ENCODE results near the gene AFG3L2.

AFG3L2 gene

DNA sequence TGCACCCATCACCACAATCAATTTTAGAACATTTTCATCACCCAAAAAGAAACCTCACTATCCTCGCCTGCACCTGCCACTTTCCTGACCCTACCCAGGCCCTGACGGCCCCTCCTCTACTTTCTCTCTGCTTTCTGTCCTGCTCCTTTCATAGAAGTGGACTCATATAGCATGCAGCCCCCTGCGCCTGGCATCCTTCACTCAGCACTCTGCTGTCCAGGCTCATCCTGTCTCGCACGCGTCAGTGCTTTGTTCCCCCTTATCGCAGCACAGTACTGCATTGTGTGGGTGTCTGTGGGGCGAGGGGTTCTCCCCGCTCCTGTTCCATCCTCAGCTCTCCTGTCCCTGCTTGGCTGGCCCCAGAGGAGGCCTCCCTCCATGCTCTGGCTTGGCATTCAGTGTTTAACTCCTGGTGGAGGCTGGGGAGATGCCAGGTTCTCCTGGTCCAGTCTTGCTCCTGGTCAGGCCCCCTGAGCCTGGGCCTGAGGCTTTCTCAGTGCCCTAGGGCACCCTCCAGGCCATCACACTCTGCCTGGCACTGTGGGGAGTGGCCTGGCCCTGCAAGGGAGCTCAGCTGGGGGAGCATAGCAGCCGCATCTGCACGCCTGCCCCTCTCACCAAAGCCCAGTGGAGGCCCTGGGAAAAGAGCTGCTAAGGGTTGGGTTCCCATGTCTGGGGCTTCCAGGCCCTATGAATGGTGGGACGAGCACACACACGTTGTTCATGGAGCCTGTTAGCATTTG lies 75.6 kb downstream of the AFG3L2 start:
- H3K4me3 ChIP-seq (ENCODE audit: low read depth, low read length): no peak overlapping the region

DNA sequence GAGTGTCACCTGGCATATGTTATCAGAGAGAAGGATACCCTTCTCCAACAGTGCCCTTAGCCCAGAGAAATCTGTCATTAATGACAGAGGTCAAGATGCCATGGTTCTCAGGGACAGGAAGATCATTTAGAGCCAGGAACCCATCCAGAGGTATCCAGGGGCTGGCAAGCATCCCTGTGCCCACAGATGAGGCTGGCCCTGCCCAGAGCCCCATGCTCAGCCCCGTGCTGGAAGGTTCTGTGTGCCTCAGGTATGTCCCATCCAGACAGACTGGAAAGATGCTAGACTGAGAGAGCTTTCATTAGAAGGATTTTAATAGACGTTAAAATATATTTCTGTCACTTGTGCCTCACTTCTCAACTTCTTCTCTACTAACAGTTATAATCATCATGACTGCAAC lies 77.2 kb downstream of the AFG3L2 start:
- Histone ChIP-seq H3K27ac (ENCODE audit: low read depth, low read length) (no peak overlapping the region), H3K27me3 (ENCODE audit: control insufficient read depth, insufficient read depth, low read length) (no peaks in the 10 kb centered on the region), H3K9ac (ENCODE audit: low read depth, low read length) (no peak overlapping the region), H3K36me3 (ENCODE audit: control insufficient read depth, insufficient read depth, low read length) (no peaks in the 10 kb centered on the region), H3K4me1 (ENCODE audit: control insufficient read depth, insufficient read depth, low read length) (no peaks in the 10 kb centered on the region), H3K4me3 (ENCODE audit: low read depth, low read length) (no peak overlapping the region), H3K9me3 (ENCODE audit: control insufficient read depth, insufficient read depth, low read length) (no peaks in the 10 kb centered on the region)

More for the DNA sequence above, 75.6 kb downstream of the AFG3L2 start:
- Histone ChIP-seq H3K4me1 (ENCODE audit: control insufficient read depth, insufficient read depth, low read length) (peaks cover 13% of the 10 kb centered on the region), H3K27me3 (ENCODE audit: control insufficient read depth, insufficient read depth, low read length) (peaks cover 14% of the 10 kb centered on the region), H3K9ac (ENCODE audit: low read depth, low read length) (no peak overlapping the region), H3K36me3 (ENCODE audit: control insufficient read depth, insufficient read depth, low read length) (no peaks in the 10 kb centered on the region), H3K27ac (ENCODE audit: low read depth, low read length) (no peak overlapping the region), H3K9me3 (ENCODE audit: control insufficient read depth, insufficient read depth, low read length) (no peaks in the 10 kb centered on the region)

DNA sequence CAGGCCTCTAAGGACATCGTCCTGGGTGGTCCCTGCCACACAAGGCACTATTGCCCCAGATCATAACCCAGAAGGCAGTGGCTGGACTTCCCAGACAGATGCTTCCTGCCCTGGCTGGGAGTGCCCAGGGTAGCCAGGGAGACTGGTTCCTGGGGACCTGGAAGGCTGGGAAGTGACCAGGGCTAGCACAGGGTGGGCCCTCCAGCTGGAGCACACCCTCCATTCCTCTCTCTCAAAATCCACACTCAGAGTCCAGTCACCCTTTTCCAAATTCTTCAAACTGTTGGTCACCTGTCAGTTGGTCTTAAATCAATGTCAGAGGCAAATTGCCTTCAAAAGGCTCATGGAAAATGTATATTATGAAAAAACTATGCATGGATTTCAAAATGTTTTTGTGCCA lies 80.6 kb downstream of the AFG3L2 start:
- no peak overlapping the region for H3K27ac ChIP-seq (ENCODE audit: low read depth, low read length)
- H3K4me3 ChIP-seq (ENCODE audit: low read depth, low read length): no peak overlapping the region
- no peaks in the 10 kb centered on the region for H3K36me3 ChIP-seq (ENCODE audit: control insufficient read depth, insufficient read depth, low read length)
- H3K27me3 ChIP-seq (ENCODE audit: control insufficient read depth, insufficient read depth, low read length): no peaks in the 10 kb centered on the region
- no peak overlapping the region for H3K9ac ChIP-seq (ENCODE audit: low read depth, low read length)
- H3K4me1 ChIP-seq (ENCODE audit: control insufficient read depth, insufficient read depth, low read length): no peaks in the 10 kb centered on the region
- H3K9me3 ChIP-seq (ENCODE audit: control insufficient read depth, insufficient read depth, low read length): no peaks in the 10 kb centered on the region

DNA sequence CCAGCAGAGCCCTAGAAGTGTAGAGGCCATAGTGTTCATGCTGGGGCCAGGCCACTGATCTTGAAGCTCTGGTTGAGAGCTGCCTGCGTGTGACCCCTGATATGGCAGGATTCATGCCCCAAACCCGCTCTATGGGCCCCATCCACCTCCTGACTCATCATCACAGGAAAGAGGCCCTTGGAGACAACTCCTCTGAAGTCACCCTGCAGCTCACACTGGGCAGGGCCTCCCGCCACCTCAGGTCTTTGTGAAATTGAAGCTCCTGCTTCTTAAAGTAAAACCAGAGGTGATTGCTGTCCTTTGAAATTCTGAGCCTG lies 81.0 kb downstream of the AFG3L2 start:
- Histone ChIP-seq H3K27ac (ENCODE audit: low read depth, low read length) (no peak overlapping the region), H3K4me1 (ENCODE audit: control insufficient read depth, insufficient read depth, low read length) (no peaks in the 10 kb centered on the region), H3K27me3 (ENCODE audit: control insufficient read depth, insufficient read depth, low read length) (no peaks in the 10 kb centered on the region)

DNA sequence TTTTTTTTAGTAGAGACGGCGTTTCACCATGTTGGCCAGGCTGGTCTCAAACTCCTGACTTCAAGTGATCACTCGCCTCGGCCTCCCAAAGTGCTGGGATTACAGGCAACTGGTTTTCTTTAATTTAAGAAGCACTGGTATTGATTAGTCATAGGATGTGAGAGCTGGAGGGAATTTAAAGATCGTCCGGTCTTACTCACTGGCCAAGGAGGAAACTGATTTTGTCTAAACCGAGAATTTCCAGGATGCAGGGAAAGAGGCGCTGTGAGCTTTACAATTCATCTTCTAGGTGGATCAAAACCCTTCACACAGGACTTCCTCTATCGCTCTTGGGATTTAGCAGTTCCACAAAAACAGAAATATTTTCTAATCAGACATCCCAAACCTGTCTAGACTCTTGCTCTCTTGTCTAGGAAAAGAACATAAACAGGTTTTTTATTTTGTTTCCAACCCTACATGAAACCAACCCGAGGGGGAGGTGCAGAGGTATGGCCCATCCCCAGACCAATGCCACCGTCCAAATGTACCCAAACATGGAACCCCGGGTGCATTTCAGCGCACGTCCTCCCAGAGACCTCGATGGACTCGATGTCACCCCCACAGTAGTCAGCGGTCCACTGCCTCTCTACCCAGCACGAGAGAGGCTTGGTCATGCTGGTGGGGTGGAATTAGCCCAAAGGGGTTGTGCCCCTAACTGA lies 81.5 kb downstream of the AFG3L2 start:
- Histone ChIP-seq H3K4me3 (ENCODE audit: low read depth, low read length) (no peak overlapping the region), H3K36me3 (ENCODE audit: control insufficient read depth, insufficient read depth, low read length) (no peaks in the 10 kb centered on the region), H3K27me3 (ENCODE audit: control insufficient read depth, insufficient read depth, low read length) (no peaks in the 10 kb centered on the region), H3K4me1 (ENCODE audit: control insufficient read depth, insufficient read depth, low read length) (no peaks in the 10 kb centered on the region), H3K27ac (ENCODE audit: low read depth, low read length) (no peak overlapping the region), H3K9me3 (ENCODE audit: control insufficient read depth, insufficient read depth, low read length) (no peaks in the 10 kb centered on the region), H3K9ac (ENCODE audit: low read depth, low read length) (no peak overlapping the region)

More for the DNA sequence above, 81.0 kb downstream of the AFG3L2 start:
- Histone ChIP-seq H3K4me3 (ENCODE audit: low read depth, low read length) (no peak overlapping the region), H3K9me3 (ENCODE audit: control insufficient read depth, insufficient read depth, low read length) (no peaks in the 10 kb centered on the region), H3K36me3 (ENCODE audit: control insufficient read depth, insufficient read depth, low read length) (no peaks in the 10 kb centered on the region), H3K9ac (ENCODE audit: low read depth, low read length) (no peak overlapping the region)

DNA sequence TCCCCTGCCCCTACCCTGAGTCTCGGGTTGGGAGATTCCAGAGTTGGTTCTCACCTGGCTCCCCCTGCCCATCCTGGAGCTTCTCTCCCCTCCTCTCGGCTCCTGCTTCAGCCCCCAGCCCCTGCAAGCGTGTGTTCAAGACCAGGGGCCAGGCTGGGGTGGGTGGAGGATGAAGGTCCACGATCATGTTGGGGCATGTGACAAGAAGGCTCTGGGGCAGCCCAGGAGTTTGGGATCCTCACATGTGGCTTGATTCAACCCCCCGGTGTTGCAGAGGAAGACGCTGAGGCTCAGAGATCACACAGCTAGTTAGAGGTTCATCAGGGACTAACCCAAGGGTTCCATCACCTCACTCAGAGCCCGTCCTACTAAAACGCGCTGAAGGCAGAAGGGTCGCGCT lies 83.2 kb downstream of the AFG3L2 start:
- no peak overlapping the region for H3K9ac ChIP-seq (ENCODE audit: low read depth, low read length)

DNA sequence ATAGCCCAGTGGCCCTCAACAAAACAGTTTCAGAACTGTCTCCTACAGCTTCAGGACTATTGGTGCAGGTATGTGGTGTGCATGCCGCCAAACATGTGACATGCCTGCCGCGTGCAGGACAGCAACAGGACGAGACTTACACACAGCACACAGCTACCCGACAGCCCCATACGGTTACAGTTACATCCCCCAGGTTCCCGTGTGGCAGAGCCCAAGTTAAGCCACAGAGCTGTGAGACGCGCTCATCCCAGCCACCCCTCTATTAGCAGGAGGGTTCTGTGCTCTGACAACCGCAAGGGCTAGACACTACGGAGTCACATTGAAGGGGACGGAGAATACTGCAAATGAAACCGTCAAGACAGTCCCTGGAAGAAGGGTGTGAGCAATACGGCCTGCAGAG lies 85.3 kb downstream of the AFG3L2 start:
- no peaks in the 10 kb centered on the region for H3K36me3 ChIP-seq (ENCODE audit: control insufficient read depth, insufficient read depth, low read length)
- H3K4me3 ChIP-seq (ENCODE audit: low read depth, low read length): no peak overlapping the region
- H3K9me3 ChIP-seq (ENCODE audit: control insufficient read depth, insufficient read depth, low read length): no peaks in the 10 kb centered on the region
- H3K27me3 ChIP-seq (ENCODE audit: control insufficient read depth, insufficient read depth, low read length): peaks cover 20% of the 10 kb centered on the region
- peaks cover 19% of the 10 kb centered on the region for H3K4me1 ChIP-seq (ENCODE audit: control insufficient read depth, insufficient read depth, low read length)
- no peak overlapping the region for H3K27ac ChIP-seq (ENCODE audit: low read depth, low read length)
- no peak overlapping the region for H3K9ac ChIP-seq (ENCODE audit: low read depth, low read length)

More for the DNA sequence above, 83.2 kb downstream of the AFG3L2 start:
- H3K9me3 ChIP-seq (ENCODE audit: control insufficient read depth, insufficient read depth, low read length): no peaks in the 10 kb centered on the region
- peaks cover 9% of the 10 kb centered on the region for H3K4me1 ChIP-seq (ENCODE audit: control insufficient read depth, insufficient read depth, low read length)
- no peak overlapping the region for H3K4me3 ChIP-seq (ENCODE audit: low read depth, low read length)
- H3K27ac ChIP-seq (ENCODE audit: low read depth, low read length): no peak overlapping the region
- no peaks in the 10 kb centered on the region for H3K36me3 ChIP-seq (ENCODE audit: control insufficient read depth, insufficient read depth, low read length)
- H3K27me3 ChIP-seq (ENCODE audit: control insufficient read depth, insufficient read depth, low read length): peaks cover 4% of the 10 kb centered on the region; the same call in 1 of the 2 replicates

DNA sequence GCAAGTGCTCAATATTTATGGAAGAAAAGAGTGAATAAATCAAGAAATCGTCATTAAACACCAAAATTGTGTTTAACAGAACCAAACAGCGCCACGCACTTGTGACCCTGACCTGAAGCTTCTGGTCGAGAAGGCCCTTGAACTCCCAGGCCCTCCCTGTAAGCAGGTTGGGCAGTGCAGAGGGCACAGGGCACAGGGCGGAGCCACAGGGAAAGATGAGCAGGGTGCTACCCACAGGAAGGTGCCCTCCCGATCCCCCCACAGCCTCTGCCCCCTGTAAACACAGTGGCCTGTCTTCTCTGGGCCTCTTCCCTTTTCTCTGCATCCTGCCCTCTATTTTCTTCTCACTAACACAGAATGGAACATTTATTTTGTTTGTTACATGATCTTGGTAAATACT lies 85.9 kb downstream of the AFG3L2 start:
- Histone ChIP-seq H3K9me3 (ENCODE audit: control insufficient read depth, insufficient read depth, low read length) (no peaks in the 10 kb centered on the region), H3K4me1 (ENCODE audit: control insufficient read depth, insufficient read depth, low read length) (peaks cover 19% of the 10 kb centered on the region), H3K27ac (ENCODE audit: low read depth, low read length) (no peak overlapping the region), H3K9ac (ENCODE audit: low read depth, low read length) (no peak overlapping the region), H3K4me3 (ENCODE audit: low read depth, low read length) (no peak overlapping the region), H3K36me3 (ENCODE audit: control insufficient read depth, insufficient read depth, low read length) (no peaks in the 10 kb centered on the region), H3K27me3 (ENCODE audit: control insufficient read depth, insufficient read depth, low read length) (peaks cover 26% of the 10 kb centered on the region)

DNA sequence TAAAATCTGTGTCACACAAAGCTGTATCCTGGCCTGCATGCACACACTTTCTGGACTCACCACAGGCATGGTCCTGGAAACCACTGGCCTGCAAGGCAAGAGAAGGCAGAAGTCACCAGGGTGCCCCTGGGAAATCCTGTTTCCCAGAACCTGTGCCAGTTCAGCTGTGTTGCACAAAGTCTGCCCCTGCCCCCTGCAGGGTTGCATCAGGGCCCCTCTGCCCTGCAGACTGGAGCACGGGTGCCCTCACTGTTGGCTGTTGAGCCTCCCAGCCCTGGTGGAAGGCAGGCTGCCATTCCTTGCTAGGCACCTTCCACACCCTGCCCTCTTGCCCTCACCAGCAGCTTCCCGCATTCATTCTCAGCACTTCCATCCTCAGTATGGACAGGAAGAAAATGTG lies 86.9 kb downstream of the AFG3L2 start:
- H3K4me1 ChIP-seq (ENCODE audit: control insufficient read depth, insufficient read depth, low read length): peaks cover 19% of the 10 kb centered on the region
- H3K27ac ChIP-seq (ENCODE audit: low read depth, low read length): no peak overlapping the region
- H3K36me3 ChIP-seq (ENCODE audit: control insufficient read depth, insufficient read depth, low read length): no peaks in the 10 kb centered on the region
- no peak overlapping the region for H3K4me3 ChIP-seq (ENCODE audit: low read depth, low read length)
- peaks cover 29% of the 10 kb centered on the region for H3K27me3 ChIP-seq (ENCODE audit: control insufficient read depth, insufficient read depth, low read length)
- no peaks in the 10 kb centered on the region for H3K9me3 ChIP-seq (ENCODE audit: control insufficient read depth, insufficient read depth, low read length)
- no peak overlapping the region for H3K9ac ChIP-seq (ENCODE audit: low read depth, low read length)

DNA sequence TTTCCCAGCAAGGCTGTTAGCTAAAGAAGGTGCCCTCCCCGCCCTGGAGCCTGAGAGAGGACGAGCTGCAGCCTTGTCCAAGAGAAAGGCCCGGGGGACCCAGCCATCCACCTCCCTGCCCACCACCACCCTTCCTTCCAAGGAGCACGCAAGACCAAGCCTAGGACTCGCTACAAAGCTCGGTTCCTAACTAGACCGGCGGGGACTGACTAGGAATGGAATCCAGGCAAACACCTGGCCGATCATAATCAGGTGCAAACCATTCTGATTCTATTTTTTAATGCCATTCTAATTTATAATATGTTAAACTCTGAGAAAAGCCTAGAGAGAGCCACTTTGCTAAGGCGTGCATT lies 88.6 kb downstream of the AFG3L2 start:
- H3K36me3 ChIP-seq (ENCODE audit: control insufficient read depth, insufficient read depth, low read length): no peaks in the 10 kb centered on the region
- no peak overlapping the region; the same call in 1 of the 2 replicates for H3K9ac ChIP-seq (ENCODE audit: low read depth, low read length)
- peaks cover 19% of the 10 kb centered on the region for H3K4me1 ChIP-seq (ENCODE audit: control insufficient read depth, insufficient read depth, low read length)
- H3K27me3 ChIP-seq (ENCODE audit: control insufficient read depth, insufficient read depth, low read length): peaks cover 29% of the 10 kb centered on the region
- no peaks in the 10 kb centered on the region for H3K9me3 ChIP-seq (ENCODE audit: control insufficient read depth, insufficient read depth, low read length)
- peak overlapping the region; percentile 72 for H3K4me3 ChIP-seq (ENCODE audit: low read depth, low read length)
- peak overlapping the region; percentile 58 for H3K27ac ChIP-seq (ENCODE audit: low read depth, low read length)

DNA sequence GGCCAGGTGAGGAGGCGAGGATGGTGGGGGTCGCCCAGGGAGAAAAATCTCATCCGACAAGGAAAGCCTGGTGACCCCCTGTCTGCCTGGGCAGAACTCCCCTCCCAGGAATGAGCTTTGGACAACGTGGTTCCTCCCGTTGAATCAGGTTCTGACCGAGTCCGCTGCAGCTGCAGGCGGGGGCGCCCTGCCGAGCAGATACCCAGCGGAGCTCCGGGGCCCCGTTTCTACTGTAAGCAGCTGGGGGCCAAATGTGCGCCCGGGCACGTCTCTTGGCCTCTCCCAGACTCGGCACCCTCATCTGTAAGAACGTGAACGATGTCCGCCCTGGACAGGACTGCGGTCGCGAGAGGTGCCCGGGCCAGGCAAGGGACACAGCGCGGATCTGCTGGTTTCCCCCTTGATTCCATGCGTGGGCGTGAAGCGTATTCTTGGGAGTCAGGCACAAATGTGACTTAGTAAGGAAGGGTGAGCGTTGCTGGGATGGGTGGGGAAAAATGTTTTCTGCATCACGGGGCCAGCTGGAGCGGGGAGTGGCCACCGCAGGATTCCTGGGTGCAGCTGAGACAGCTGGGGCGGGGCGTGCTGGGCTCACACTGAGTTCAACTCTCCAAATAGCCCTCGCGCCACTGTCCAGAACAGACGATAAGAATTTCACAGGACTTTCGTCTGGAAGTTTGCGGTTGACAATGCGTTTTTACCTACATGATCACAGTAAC lies 89.2 kb downstream of the AFG3L2 start:
- Histone ChIP-seq H3K4me3 (ENCODE audit: low read depth, low read length) (peak overlapping the region; percentile 72), H3K27ac (ENCODE audit: low read depth, low read length) (peak overlapping the region; percentile 58), H3K36me3 (ENCODE audit: control insufficient read depth, insufficient read depth, low read length) (no peaks in the 10 kb centered on the region)

More for the DNA sequence above, 89.2 kb downstream of the AFG3L2 start:
- Histone ChIP-seq H3K4me1 (ENCODE audit: control insufficient read depth, insufficient read depth, low read length) (peaks cover 19% of the 10 kb centered on the region), H3K27me3 (ENCODE audit: control insufficient read depth, insufficient read depth, low read length) (peaks cover 29% of the 10 kb centered on the region), H3K9me3 (ENCODE audit: control insufficient read depth, insufficient read depth, low read length) (no peaks in the 10 kb centered on the region), H3K9ac (ENCODE audit: low read depth, low read length) (no peak overlapping the region; the same call in 1 of the 2 replicates)
